Measurements from ENCODE around the gene HBA2.

GRCh38 chr16:192686-193085, 20.0 kb downstream of the HBA2 start:
- TF ChIP-seq BACH2 (CRISPR knock-in tag; IDR thresholded peaks at IDR 0.05; ENCODE audit: borderline replicate concordance), result no peak
- TF ChIP-seq CREB5 (CRISPR knock-in tag; IDR thresholded peaks at IDR 0.05; ENCODE audit: low read depth), result no peak
- no peak for TF ChIP-seq RARB (CRISPR knock-in tag; IDR thresholded peaks at IDR 0.05)
- TF ChIP-seq ESRRG (CRISPR knock-in tag; IDR thresholded peaks at IDR 0.05), result no peak
- TF ChIP-seq CSDC2 (CRISPR knock-in tag; IDR thresholded peaks at IDR 0.05), result no peak
- no peak for TF ChIP-seq ZNF8 (CRISPR knock-in tag; IDR thresholded peaks at IDR 0.05)

All from SK-N-SH treated with all-trans-retinoic acid at 6 μM for 48 hours (cell line).